HepG2 (cell line): ENCODE measurements around the gene CTAGE8.
"Not testable (repeated sequence)": the region's sequence is repeated elsewhere in the genome, so short reads cannot be mapped to it uniquely, and the experiment has no call there.

Experiments
- AHR ChIP-seq: IDR thresholded peaks from 2 replicates; pipeline ENCODE4 v1.6.1; 2018; ENCODE audit warnings: missing genetic modification reagents, missing compliant biosample characterization
- FOXK2 ChIP-seq: fragments of 450-650 bp; IDR thresholded peaks from 2 replicates; pipeline ENCODE4 v1.6.1; 2016
- KLF16 ChIP-seq, 2 experiments: sonication (generic) in 1 of 2; formaldehyde crosslinking in 1 of 2; IDR thresholded peaks; 2 replicates each; pipeline versions ENCODE4 v1.6.1 to v1.8.0; 2016 to 2023; ENCODE audit warnings: missing genetic modification reagents in 2 of 2, missing compliant biosample characterization in 1 of 2
- MTA1 ChIP-seq: sonication (generic); formaldehyde crosslinking; IDR thresholded peaks from 2 replicates; pipeline ENCODE4 v1.4.0; 2020; ENCODE audit warnings: missing genetic modification reagents, mild to moderate bottlenecking, borderline replicate concordance
- RAD51 ChIP-seq: fragments of 450-650 bp; IDR thresholded peaks from 2 replicates; pipeline ENCODE4 v1.6.1; 2016; ENCODE audit warnings: borderline replicate concordance
- ZNF510 ChIP-seq: sonication (generic); formaldehyde crosslinking; IDR thresholded peaks from 2 replicates; pipeline ENCODE4 v1.4.0; 2020; ENCODE audit warnings: low read depth, mild to moderate bottlenecking, missing genetic modification reagents
- TF ChIP-seq, protein P1 (sequence below): sonication (generic); formaldehyde crosslinking; IDR thresholded peaks from 2 replicates; pipeline ENCODE4 v1.5.0; 2020; ENCODE audit warnings: mild to moderate bottlenecking, missing genetic modification reagents, moderate library complexity
- TF ChIP-seq, protein P2 (sequence below): sonication (generic); formaldehyde crosslinking; IDR thresholded peaks from 2 replicates; pipeline ENCODE4 v1.5.1; 2020; ENCODE audit warnings: mild to moderate bottlenecking, missing genetic modification reagents
- TF ChIP-seq, protein P3 (sequence below): sonication (generic); formaldehyde crosslinking; IDR thresholded peaks from 2 replicates; pipeline ENCODE4 v1.5.0; 2020; ENCODE audit warnings: missing genetic modification reagents
- TF ChIP-seq, protein P4 (sequence below): sonication (generic); formaldehyde crosslinking; IDR thresholded peaks from 2 replicates; pipeline ENCODE4 v1.5.0; 2020; ENCODE audit warnings: mild to moderate bottlenecking, missing genetic modification reagents, borderline replicate concordance

DNA sequence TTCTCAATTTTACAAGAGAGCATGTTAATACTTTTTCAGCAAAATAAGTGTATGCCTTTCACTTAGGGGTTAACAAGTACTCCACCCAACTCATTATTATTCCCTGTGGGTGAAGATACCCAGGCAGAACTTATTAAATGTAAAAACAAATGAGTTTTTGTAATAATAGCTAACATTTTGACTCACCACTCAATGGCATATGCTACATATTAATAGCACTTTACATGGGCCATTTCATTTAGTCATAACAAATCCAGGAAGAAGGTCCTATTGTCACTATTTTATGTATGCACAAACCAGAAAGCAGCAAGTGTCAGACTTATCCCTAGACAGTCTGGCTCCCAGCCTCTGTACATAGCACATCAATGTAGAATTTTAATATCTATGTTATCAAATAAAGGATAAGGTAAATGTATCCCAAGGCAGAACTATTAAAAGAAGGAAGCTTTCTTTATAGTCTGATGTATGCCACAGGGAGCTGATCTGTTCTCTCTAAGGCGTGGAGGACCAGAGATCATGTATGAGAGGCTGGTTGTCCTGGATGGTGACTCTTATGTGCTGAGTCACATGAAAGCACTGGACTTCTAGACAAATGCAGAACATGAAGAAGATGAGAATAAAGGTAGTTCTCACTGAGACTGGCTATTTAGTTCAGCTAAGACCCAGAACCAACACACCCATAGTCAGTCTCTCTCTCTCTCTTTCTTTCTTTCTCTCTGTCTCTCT is 33.7 kb upstream of the CTAGE8 start:
- TF ChIP-seq KLF16 (CRISPR knock-in tag; IDR thresholded peaks at IDR 0.05); ZNF510; RAD51; MTA1; AHR (CRISPR knock-in tag); FOXK2: not testable (repeated sequence)
- TF ChIP-seq, protein P1, sequence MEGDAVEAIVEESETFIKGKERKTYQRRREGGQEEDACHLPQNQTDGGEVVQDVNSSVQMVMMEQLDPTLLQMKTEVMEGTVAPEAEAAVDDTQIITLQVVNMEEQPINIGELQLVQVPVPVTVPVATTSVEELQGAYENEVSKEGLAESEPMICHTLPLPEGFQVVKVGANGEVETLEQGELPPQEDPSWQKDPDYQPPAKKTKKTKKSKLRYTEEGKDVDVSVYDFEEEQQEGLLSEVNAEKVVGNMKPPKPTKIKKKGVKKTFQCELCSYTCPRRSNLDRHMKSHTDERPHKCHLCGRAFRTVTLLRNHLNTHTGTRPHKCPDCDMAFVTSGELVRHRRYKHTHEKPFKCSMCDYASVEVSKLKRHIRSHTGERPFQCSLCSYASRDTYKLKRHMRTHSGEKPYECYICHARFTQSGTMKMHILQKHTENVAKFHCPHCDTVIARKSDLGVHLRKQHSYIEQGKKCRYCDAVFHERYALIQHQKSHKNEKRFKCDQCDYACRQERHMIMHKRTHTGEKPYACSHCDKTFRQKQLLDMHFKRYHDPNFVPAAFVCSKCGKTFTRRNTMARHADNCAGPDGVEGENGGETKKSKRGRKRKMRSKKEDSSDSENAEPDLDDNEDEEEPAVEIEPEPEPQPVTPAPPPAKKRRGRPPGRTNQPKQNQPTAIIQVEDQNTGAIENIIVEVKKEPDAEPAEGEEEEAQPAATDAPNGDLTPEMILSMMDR = not testable (repeated sequence)
- TF ChIP-seq, protein P2, sequence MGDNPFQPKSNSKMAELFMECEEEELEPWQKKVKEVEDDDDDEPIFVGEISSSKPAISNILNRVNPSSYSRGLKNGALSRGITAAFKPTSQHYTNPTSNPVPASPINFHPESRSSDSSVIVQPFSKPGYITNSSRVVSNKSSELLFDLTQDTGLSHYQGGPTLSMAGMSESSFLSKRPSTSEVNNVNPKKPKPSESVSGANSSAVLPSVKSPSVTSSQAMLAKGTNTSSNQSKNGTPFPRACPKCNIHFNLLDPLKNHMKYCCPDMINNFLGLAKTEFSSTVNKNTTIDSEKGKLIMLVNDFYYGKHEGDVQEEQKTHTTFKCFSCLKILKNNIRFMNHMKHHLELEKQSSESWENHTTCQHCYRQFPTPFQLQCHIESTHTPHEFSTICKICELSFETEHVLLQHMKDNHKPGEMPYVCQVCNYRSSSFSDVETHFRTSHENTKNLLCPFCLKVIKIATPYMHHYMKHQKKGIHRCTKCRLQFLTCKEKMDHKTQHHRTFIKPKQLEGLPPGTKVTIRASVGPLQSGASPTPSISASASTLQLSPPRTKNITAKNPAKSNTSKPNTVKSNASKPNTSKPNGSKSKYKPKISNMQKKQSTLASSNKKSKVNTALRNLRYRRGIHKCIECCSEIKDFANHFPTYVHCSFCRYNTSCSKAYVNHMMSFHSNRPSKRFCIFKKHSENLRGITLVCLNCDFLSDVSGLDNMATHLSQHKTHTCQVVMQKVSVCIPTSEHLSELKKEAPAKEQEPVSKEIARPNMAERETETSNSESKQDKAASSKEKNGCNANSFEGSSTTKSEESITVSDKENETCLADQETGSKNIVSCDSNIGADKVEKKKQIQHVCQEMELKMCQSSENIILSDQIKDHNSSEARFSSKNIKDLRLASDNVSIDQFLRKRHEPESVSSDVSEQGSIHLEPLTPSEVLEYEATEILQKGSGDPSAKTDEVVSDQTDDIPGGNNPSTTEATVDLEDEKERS = not testable (repeated sequence)
- TF ChIP-seq, protein P3, sequence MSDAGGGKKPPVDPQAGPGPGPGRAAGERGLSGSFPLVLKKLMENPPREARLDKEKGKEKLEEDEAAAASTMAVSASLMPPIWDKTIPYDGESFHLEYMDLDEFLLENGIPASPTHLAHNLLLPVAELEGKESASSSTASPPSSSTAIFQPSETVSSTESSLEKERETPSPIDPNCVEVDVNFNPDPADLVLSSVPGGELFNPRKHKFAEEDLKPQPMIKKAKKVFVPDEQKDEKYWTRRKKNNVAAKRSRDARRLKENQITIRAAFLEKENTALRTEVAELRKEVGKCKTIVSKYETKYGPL = not testable (repeated sequence)
- TF ChIP-seq, protein P4, sequence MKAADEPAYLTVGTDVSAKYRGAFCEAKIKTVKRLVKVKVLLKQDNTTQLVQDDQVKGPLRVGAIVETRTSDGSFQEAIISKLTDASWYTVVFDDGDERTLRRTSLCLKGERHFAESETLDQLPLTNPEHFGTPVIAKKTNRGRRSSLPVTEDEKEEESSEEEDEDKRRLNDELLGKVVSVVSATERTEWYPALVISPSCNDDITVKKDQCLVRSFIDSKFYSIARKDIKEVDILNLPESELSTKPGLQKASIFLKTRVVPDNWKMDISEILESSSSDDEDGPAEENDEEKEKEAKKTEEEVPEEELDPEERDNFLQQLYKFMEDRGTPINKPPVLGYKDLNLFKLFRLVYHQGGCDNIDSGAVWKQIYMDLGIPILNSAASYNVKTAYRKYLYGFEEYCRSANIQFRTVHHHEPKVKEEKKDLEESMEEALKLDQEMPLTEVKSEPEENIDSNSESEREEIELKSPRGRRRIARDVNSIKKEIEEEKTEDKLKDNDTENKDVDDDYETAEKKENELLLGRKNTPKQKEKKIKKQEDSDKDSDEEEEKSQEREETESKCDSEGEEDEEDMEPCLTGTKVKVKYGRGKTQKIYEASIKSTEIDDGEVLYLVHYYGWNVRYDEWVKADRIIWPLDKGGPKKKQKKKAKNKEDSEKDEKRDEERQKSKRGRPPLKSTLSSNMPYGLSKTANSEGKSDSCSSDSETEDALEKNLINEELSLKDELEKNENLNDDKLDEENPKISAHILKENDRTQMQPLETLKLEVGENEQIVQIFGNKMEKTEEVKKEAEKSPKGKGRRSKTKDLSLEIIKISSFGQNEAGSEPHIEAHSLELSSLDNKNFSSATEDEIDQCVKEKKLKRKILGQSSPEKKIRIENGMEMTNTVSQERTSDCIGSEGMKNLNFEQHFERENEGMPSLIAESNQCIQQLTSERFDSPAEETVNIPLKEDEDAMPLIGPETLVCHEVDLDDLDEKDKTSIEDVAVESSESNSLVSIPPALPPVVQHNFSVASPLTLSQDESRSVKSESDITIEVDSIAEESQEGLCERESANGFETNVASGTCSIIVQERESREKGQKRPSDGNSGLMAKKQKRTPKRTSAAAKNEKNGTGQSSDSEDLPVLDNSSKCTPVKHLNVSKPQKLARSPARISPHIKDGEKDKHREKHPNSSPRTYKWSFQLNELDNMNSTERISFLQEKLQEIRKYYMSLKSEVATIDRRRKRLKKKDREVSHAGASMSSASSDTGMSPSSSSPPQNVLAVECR (CRISPR knock-in tag) = not testable (repeated sequence)
